Progenitor cell of endocrine pancreas (in vitro differentiated cells): ENCODE data around the gene SNED1. TPM values are rescaled to one million over a fixed set of nuclear protein-coding genes. Genes with fewer than 3 reads are reported as not detected.
"Not testable (repeated sequence)": the region's sequence is repeated elsewhere in the genome, so short reads cannot be mapped to it uniquely, and the experiment has no call there.

Source experiments
- DNase-seq: peaks from one replicate; pipeline ENCODE4 v3.0.0; 2021; ENCODE audit warnings: low spot score; ENCODE audit not compliant: unreplicated experiment
- H3K27ac Mint-ChIP-seq: 2 replicates; pipeline ENCODE4 v1.8.0; 2021; ENCODE audit warnings: mild to moderate bottlenecking, moderate library complexity, mixed read lengths
- H3K27me3 Mint-ChIP-seq: 2 replicates; pipeline ENCODE4 v1.8.0; 2021; ENCODE audit warnings: mixed read lengths
- H3K36me3 Mint-ChIP-seq: 2 replicates; pipeline ENCODE4 v1.8.0; 2022; ENCODE audit warnings: mixed read lengths; ENCODE audit not compliant: insufficient read depth
- H3K4me1 Mint-ChIP-seq: 2 replicates; pipeline ENCODE4 v1.8.0; 2021; ENCODE audit warnings: low read depth, mixed read lengths
- H3K4me3 Mint-ChIP-seq: 2 replicates; pipeline ENCODE4 v1.8.0; 2021; ENCODE audit warnings: low read depth, mild to moderate bottlenecking, moderate library complexity, mixed read lengths
- H3K9me3 Mint-ChIP-seq: 2 replicates; pipeline ENCODE4 v1.8.0; 2021; ENCODE audit warnings: low read depth, mixed read lengths
- CTCF ChIP-seq: fragments of 200-600 bp; sonication (generic); IDR thresholded peaks from one replicate; pipeline ENCODE4 v1.5.0; 2021; ENCODE audit warnings: antibody characterized with exemption, mild to moderate bottlenecking; ENCODE audit not compliant: unreplicated experiment
- total RNA-seq: library from RNA; stranded (reverse); gene quantifications from 2 replicates; pipeline ENCODE4 v1.2.1, GENCODE V29; 2021

SNED1 gene
- total RNA-seq, 1 donor from 2014 or later: 2.2 TPM

- TF ChIP-seq CTCF: no peak
- H3K9me3 Mint-ChIP-seq: peaks cover 3% of the 10 kb centered on the region
- no peak overlapping the region for H3K4me3 Mint-ChIP-seq
- H3K4me1 Mint-ChIP-seq: peaks cover 9% of the 10 kb centered on the region
- H3K27me3 Mint-ChIP-seq: no peaks in the 10 kb centered on the region
- DNase-seq: no peak
- no peak overlapping the region for H3K27ac Mint-ChIP-seq
- H3K36me3 Mint-ChIP-seq: peaks cover 38% of the 10 kb centered on the region
These were observed 90.6 kb downstream of the SNED1 start for GRCh38 chr2:241088791-241089732.

- Mint-ChIP-seq H3K4me1 (peaks cover 9% of the 10 kb centered on the region), H3K36me3 (peaks cover 29% of the 10 kb centered on the region), H3K9me3 (no peaks in the 10 kb centered on the region), H3K4me3 (no peak overlapping the region), H3K27me3 (no peaks in the 10 kb centered on the region), H3K27ac (no peak overlapping the region)
- no peak for TF ChIP-seq CTCF
- DNase-seq: no peak
These were observed 92.8 kb downstream of the SNED1 start for GRCh38 chr2:241091201-241091600.

- H3K4me3 Mint-ChIP-seq: no peak overlapping the region
These were observed 93.5 kb downstream of the SNED1 start for GRCh38 chr2:241091734-241092445.

DNA sequence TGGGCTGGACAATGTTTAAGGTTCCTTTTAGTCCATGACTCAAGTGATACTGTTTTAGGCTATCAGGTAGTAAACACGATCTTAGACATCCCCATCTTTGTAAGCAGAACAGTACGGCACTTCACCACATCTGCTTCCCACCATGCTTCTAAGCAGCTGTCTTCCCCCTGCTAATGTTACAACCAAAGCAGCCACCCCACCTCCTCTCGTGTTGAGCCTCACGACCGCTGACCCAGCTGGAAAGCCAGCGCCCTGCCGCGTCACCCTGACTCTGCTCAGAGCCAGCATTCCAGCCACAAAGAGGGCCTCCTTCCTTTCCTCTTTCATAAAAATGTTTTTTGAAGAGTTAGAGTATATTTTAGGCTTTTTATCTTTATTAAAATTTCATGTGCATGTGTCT lies 94.3 kb downstream of the SNED1 start:
- TF ChIP-seq CTCF: no peak
- H3K36me3 Mint-ChIP-seq: peaks cover 25% of the 10 kb centered on the region

More at GRCh38 chr2:241091734-241092445, 93.5 kb downstream of the SNED1 start:
- H3K27me3 Mint-ChIP-seq: no peaks in the 10 kb centered on the region
- H3K27ac Mint-ChIP-seq: no peak overlapping the region
- no peak for TF ChIP-seq CTCF
- peaks cover 22% of the 10 kb centered on the region for H3K36me3 Mint-ChIP-seq
- peaks cover 9% of the 10 kb centered on the region for H3K4me1 Mint-ChIP-seq
- DNase-seq: no peak
- H3K9me3 Mint-ChIP-seq: no peaks in the 10 kb centered on the region

DNA sequence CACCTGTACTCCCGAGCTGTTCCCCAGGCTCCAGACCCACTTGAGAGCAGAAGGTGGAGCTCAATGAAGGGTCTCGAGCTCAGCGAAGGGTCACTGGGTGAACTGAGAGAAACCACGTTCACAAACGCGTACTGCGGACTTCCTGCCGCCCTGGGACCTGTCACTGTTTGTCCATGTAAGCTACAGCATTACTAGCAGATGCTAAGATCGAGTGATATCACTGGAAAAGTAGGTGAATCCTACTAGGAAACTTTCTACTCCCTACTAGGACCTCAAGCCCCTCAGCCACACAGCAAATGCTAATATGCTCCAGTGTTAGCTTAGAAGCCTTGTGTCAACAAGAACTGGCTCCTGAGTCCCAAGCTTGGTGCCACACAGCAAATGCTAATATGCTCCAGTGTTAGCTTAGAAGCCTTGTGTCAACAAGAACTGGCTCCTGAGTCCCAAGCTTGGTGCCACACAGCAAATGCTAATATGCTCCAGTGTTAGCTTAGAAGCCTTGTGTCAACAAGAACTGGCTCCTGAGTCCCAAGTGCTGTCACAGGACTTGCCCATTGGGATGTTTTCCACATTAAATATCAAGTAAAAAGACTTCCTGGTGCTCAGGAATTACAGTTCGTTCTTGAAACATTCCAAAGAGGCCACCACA lies 94.8 kb downstream of the SNED1 start:
- not testable (repeated sequence) for H3K4me3 Mint-ChIP-seq, H3K4me1 Mint-ChIP-seq, H3K9me3 Mint-ChIP-seq, DNase-seq, H3K27me3 Mint-ChIP-seq
- Mint-ChIP-seq H3K36me3 (peaks cover 19% of the 10 kb centered on the region), H3K27ac (peak overlapping the region; percentile 86)

More for the DNA sequence above, 94.3 kb downstream of the SNED1 start:
- Mint-ChIP-seq H3K27me3 (no peaks in the 10 kb centered on the region), H3K9me3 (no peaks in the 10 kb centered on the region), H3K4me3 (no peak overlapping the region), H3K27ac (peak overlapping the region; percentile 86), H3K4me1 (peaks cover 9% of the 10 kb centered on the region)
- DNase-seq: no peak
